Astrocyte (in vitro differentiated cells and primary cell): ENCODE measurements around the gene BLOC1S3. TPM values are rescaled to one million over a fixed set of nuclear protein-coding genes. Genes with fewer than 3 reads are reported as not detected.

Source experiments
- DNase-seq: peaks from one replicate; pipeline ENCODE4 v3.0.0-alpha.2; 2010; ENCODE audit warnings: low read depth
- FAIRE-seq: peaks from 2 replicates; lab custom pipeline; 2011; peaks lifted over from hg19 to GRCh38; lab: Jason Lieb, UNC
- H2AFZ ChIP-seq: 2 replicates; pipeline ENCODE4 v1.6.0; 2012; ENCODE audit warnings: low read depth, low read length, inconsistent platforms
- H3K27ac ChIP-seq: 2 replicates; pipeline ENCODE4 v1.5.1; 2011; ENCODE audit warnings: low read depth, low read length, inconsistent platforms
- H3K27me3 ChIP-seq: 2 replicates; pipeline ENCODE4 v1.6.0; 2011; ENCODE audit warnings: low read length, inconsistent platforms; ENCODE audit not compliant: insufficient read depth
- H3K36me3 ChIP-seq: 2 replicates; pipeline ENCODE4 v1.5.1; 2011; ENCODE audit warnings: low read length, inconsistent platforms; ENCODE audit not compliant: insufficient read depth
- H3K4me1 ChIP-seq: 2 replicates; pipeline ENCODE4 v1.5.1; 2011; ENCODE audit warnings: low read length, inconsistent platforms; ENCODE audit not compliant: insufficient read depth
- H3K4me2 ChIP-seq: 2 replicates; pipeline ENCODE4 v1.6.0; 2012; ENCODE audit warnings: low read length, inconsistent platforms
- H3K4me3 ChIP-seq: 2 replicates; pipeline ENCODE4 v1.5.1; 2011; ENCODE audit warnings: low read depth, mild to moderate bottlenecking, low read length, inconsistent platforms; ENCODE audit not compliant: insufficient read depth
- H3K79me2 ChIP-seq: 2 replicates; pipeline ENCODE4 v1.6.0; 2012; ENCODE audit warnings: mild to moderate bottlenecking, low read length, inconsistent platforms; ENCODE audit not compliant: insufficient read depth
- H3K9ac ChIP-seq: 2 replicates; pipeline ENCODE4 v1.6.0; 2012; ENCODE audit warnings: mild to moderate bottlenecking, low read length, inconsistent platforms
- H3K9me3 ChIP-seq: 2 replicates; pipeline ENCODE4 v1.5.1; 2012; ENCODE audit warnings: low read depth, mild to moderate bottlenecking, low read length, inconsistent platforms; ENCODE audit not compliant: insufficient read depth
- H4K20me1 ChIP-seq: 2 replicates; pipeline ENCODE4 v1.6.0; 2012; ENCODE audit warnings: low read length, inconsistent platforms; ENCODE audit not compliant: insufficient read depth
- H3K27ac Mint-ChIP-seq: one replicate; pipeline ENCODE4 v1.8.0; 2021; ENCODE audit warnings: mild to moderate bottlenecking, mixed read lengths; ENCODE audit not compliant: unreplicated experiment
- H3K27me3 Mint-ChIP-seq: one replicate; pipeline ENCODE4 v1.8.0; 2021; ENCODE audit warnings: low read depth, mixed read lengths; ENCODE audit not compliant: unreplicated experiment
- H3K36me3 Mint-ChIP-seq: one replicate; pipeline ENCODE4 v1.8.0; 2021; ENCODE audit warnings: low read depth, mixed read lengths; ENCODE audit not compliant: unreplicated experiment
- H3K4me1 Mint-ChIP-seq: one replicate; pipeline ENCODE4 v1.8.0; 2021; ENCODE audit warnings: low read depth, mixed read lengths; ENCODE audit not compliant: unreplicated experiment
- H3K4me3 Mint-ChIP-seq: one replicate; pipeline ENCODE4 v1.8.0; 2021; ENCODE audit warnings: mild to moderate bottlenecking, moderate library complexity, mixed read lengths; ENCODE audit not compliant: unreplicated experiment
- H3K9me3 Mint-ChIP-seq: one replicate; pipeline ENCODE4 v1.8.0; 2021; ENCODE audit warnings: mild to moderate bottlenecking, mixed read lengths; ENCODE audit not compliant: unreplicated experiment
- EZH2 ChIP-seq: IDR thresholded peaks from 2 replicates; pipeline ENCODE4 v1.6.1; 2012; ENCODE audit warnings: mild to moderate bottlenecking, low read length, inconsistent platforms; ENCODE audit not compliant: insufficient read depth
- total RNA-seq: library from RNA; stranded (reverse); gene quantifications from 2 replicates; pipeline ENCODE4 v1.2.1, GENCODE V29; 2021
- TF ChIP-seq, protein P1 (sequence below): IDR thresholded peaks from 2 replicates; pipeline ENCODE4 v1.5.1; 2011; ENCODE audit warnings: low read depth, mild to moderate bottlenecking, inconsistent platforms, low read length, moderate library complexity; ENCODE audit not compliant: insufficient read depth

Gene BLOC1S3
- total RNA-seq, 1 donor from 2014 or later, result 14.5 TPM

DNA sequence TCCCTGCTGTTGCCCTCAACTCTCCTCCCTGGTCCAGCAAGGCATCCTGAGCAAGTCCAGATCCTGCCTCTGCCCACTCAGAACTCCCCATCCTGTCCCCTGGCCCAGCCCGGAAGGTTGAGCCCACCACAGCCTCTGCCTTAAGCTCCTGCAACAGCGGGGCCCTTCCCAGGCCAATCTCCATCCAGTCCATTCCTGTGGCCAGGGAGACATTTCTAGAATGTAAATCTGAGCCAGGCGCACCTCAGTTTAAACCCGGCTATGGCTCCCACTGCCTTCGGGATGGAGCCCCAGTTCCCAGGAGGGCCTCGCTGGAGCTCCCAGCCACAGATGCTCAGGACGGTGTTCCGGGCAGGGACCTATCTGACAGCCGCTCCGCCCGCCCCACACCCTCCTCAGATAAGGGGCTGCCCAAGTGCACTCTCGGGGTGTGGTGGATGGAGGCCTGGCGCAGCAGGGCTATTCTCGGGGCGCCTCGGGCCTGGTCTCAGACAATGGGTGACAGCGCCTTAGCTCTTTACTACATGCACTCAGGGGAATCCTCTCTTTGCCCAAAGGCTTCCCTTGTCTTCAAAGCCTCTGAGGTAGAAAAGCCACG is 5.9 kb upstream of the BLOC1S3 start:
- Histone ChIP-seq H3K4me1 (peaks cover 6% of the 10 kb centered on the region), H3K4me3 (no peak overlapping the region), H3K36me3 (no peaks in the 10 kb centered on the region), H3K27me3 (no peaks in the 10 kb centered on the region), H3K27ac (no peak overlapping the region), H3K9ac (no peak overlapping the region), H4K20me1 (no peaks in the 10 kb centered on the region), H2AFZ (no peak overlapping the region), H3K79me2 (no peaks in the 10 kb centered on the region), H3K9me3 (no peaks in the 10 kb centered on the region), H3K4me2 (no peak overlapping the region)
- FAIRE-seq (no peak), DNase-seq (peak; percentile 20)
- Mint-ChIP-seq H3K27ac (no peak overlapping the region), H3K36me3 (no peaks in the 10 kb centered on the region), H3K27me3 (no peaks in the 10 kb centered on the region), H3K9me3 (no peaks in the 10 kb centered on the region), H3K4me1 (peaks cover 18% of the 10 kb centered on the region), H3K4me3 (no peak overlapping the region)
- no peak for TF ChIP-seq EZH2
- TF ChIP-seq, protein P1, sequence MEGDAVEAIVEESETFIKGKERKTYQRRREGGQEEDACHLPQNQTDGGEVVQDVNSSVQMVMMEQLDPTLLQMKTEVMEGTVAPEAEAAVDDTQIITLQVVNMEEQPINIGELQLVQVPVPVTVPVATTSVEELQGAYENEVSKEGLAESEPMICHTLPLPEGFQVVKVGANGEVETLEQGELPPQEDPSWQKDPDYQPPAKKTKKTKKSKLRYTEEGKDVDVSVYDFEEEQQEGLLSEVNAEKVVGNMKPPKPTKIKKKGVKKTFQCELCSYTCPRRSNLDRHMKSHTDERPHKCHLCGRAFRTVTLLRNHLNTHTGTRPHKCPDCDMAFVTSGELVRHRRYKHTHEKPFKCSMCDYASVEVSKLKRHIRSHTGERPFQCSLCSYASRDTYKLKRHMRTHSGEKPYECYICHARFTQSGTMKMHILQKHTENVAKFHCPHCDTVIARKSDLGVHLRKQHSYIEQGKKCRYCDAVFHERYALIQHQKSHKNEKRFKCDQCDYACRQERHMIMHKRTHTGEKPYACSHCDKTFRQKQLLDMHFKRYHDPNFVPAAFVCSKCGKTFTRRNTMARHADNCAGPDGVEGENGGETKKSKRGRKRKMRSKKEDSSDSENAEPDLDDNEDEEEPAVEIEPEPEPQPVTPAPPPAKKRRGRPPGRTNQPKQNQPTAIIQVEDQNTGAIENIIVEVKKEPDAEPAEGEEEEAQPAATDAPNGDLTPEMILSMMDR, result no peak

DNA sequence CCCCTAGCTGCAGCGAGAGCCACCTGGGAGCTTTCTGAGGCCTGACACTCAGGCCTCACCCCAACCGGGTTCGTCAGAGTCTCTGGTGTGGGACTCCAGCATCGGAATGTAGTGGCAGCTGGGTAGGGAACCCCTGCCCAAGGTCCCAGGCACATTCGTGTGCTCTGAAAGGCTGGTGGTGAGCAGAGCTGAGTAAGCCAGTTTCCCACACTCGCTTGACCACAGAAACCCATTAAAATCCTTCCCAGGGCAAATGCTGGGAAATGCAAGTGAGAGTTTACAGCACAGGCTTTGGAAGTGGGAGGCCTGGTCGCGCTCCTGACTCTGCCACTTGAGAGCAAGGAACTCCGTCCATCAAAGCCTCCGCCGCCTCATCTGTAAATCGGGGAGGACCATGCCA is 4.8 kb upstream of the BLOC1S3 start:
- Mint-ChIP-seq H3K4me3 (no peak overlapping the region), H3K36me3 (peaks cover 2% of the 10 kb centered on the region), H3K4me1 (peaks cover 19% of the 10 kb centered on the region), H3K27ac (peak overlapping the region; percentile 97), H3K27me3 (no peaks in the 10 kb centered on the region), H3K9me3 (no peaks in the 10 kb centered on the region)
- Histone ChIP-seq H4K20me1 (no peaks in the 10 kb centered on the region), H3K79me2 (no peaks in the 10 kb centered on the region), H3K4me2 (no peak overlapping the region), H3K27me3 (no peaks in the 10 kb centered on the region), H3K4me3 (no peak overlapping the region), H3K4me1 (peaks cover 6% of the 10 kb centered on the region), H3K27ac (peak overlapping the region; percentile 60), H3K36me3 (no peaks in the 10 kb centered on the region), H2AFZ (no peak overlapping the region), H3K9me3 (no peaks in the 10 kb centered on the region), H3K9ac (peak overlapping the region; percentile 41)
- FAIRE-seq (no peak), DNase-seq (peak; percentile 84)
- TF ChIP-seq, protein P1, result no peak
- no peak for TF ChIP-seq EZH2

DNA sequence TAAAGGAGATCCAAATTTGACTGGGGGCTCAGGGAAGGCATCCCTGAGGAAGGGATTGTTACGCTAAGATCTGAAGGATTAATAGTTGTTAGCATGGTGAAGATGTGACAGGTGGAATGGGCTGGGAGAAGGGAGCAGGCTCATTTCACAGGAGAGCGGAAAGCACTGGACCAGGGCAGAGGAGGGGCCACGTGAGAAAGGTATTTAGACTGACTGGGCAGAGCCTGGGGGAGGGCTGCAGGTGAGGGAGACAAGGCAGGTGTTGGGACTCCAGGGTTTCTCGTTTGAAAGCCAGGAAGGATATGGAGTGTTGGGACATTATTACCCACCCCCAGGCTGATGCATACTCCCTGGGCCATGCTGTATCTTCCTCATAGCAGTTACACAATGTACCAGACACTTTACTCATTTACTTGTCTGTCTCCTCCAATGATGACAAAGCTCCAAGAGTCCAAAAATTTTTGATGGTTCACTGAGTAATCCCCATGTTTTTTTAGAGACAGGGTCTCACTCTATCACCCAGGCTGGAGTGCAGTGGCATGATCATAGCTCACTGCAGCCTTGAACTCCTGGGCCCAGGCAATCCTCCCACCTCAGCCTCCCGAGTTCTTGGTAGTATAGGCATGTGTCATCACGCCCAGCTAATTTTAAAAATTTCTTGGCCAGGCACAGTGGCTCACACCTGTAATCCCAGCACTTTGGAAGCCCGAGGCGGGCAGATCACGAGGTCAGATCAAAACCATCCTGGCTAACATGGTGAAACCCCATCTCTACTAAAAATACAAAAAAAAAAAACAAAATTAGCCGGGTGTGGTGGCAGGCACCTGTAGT is 2.9 kb upstream of the BLOC1S3 start:
- peak overlapping the region; percentile 72 for H3K27ac Mint-ChIP-seq
- H3K9me3 Mint-ChIP-seq, result no peaks in the 10 kb centered on the region
- FAIRE-seq, result no peak
- no peaks in the 10 kb centered on the region for H3K27me3 ChIP-seq
- no peak overlapping the region for H3K4me3 ChIP-seq
- H3K4me2 ChIP-seq, result no peak overlapping the region
- H3K36me3 ChIP-seq, result no peaks in the 10 kb centered on the region
- peak overlapping the region; percentile 72 for H3K4me3 Mint-ChIP-seq
- H3K36me3 Mint-ChIP-seq, result peaks cover 2% of the 10 kb centered on the region
- no peak overlapping the region for H2AFZ ChIP-seq
- no peak for DNase-seq
- no peaks in the 10 kb centered on the region for H3K27me3 Mint-ChIP-seq
- peaks cover 19% of the 10 kb centered on the region for H3K4me1 Mint-ChIP-seq
- peaks cover 8% of the 10 kb centered on the region for H4K20me1 ChIP-seq
- peaks cover 10% of the 10 kb centered on the region for H3K79me2 ChIP-seq
- peaks cover 14% of the 10 kb centered on the region for H3K4me1 ChIP-seq
- no peak overlapping the region for H3K27ac ChIP-seq
- no peaks in the 10 kb centered on the region for H3K9me3 ChIP-seq
- H3K9ac ChIP-seq, result no peak overlapping the region
- TF ChIP-seq EZH2, result no peak
- TF ChIP-seq, protein P1, result no peak
